GM23338 (cell line): ENCODE results near the gene COPB1. TPM values are rescaled to one million over a fixed set of nuclear protein-coding genes. Genes with fewer than 3 reads are reported as not detected.

ENCODE experiments used
- ATAC-seq: fragments of 200-7000 bp; cut with Tn5 transposase; 3 replicates; pipeline ENCODE4 v1.9.1; 2020
- DNase-seq: peaks from one replicate; pipeline ENCODE4 v3.0.0-alpha.2; 2015; ENCODE audit warnings: low spot score
- H2AFZ ChIP-seq: fragments of 200-600 bp; sonication (generic); 2 replicates; pipeline ENCODE4 v1.8.0; 2016; ENCODE audit warnings: antibody characterized with exemption, mild to moderate bottlenecking, moderate library complexity
- H3F3A ChIP-seq: fragments of 200-600 bp; sonication (generic); replicated peaks from 2 replicates; pipeline ENCODE4 v1.8.0; 2017; ENCODE audit warnings: antibody characterized with exemption, mixed run types, low read depth
- H3K27ac ChIP-seq: fragments of 200-600 bp; sonication (generic); 2 replicates; pipeline ENCODE4 v1.6.1; 2016; ENCODE audit warnings: low read depth
- H3K27me3 ChIP-seq: fragments of 200-600 bp; sonication (generic); 2 replicates; pipeline ENCODE4 v1.8.0; 2016; ENCODE audit warnings: mild to moderate bottlenecking, mixed run types, moderate library complexity; ENCODE audit not compliant: insufficient read depth
- H3K36me3 ChIP-seq: fragments of 200-600 bp; sonication (generic); 2 replicates; pipeline ENCODE4 v1.8.0; 2016; ENCODE audit warnings: mild to moderate bottlenecking; ENCODE audit not compliant: insufficient read depth
- H3K4me1 ChIP-seq: fragments of 200-600 bp; sonication (generic); 2 replicates; pipeline ENCODE4 v1.8.0; 2016; ENCODE audit warnings: mild to moderate bottlenecking, moderate library complexity; ENCODE audit not compliant: insufficient read depth
- H3K4me2 ChIP-seq: fragments of 200-600 bp; sonication (generic); 2 replicates; pipeline ENCODE4 v1.7.1; 2017; ENCODE audit warnings: mixed run types
- H3K4me3 ChIP-seq: fragments of 200-600 bp; sonication (generic); 2 replicates; pipeline ENCODE4 v1.6.1; 2016; ENCODE audit warnings: mixed run types
- H3K79me2 ChIP-seq: fragments of 200-600 bp; sonication (generic); replicated peaks from 2 replicates; pipeline ENCODE4 v1.8.0; 2017; ENCODE audit warnings: mild to moderate bottlenecking; ENCODE audit not compliant: insufficient read depth
- H3K9me2 ChIP-seq: fragments of 200-600 bp; sonication (generic); 2 replicates; pipeline ENCODE4 v1.8.0; 2017; ENCODE audit not compliant: insufficient read depth
- H4K20me1 ChIP-seq: fragments of 200-600 bp; sonication (generic); replicated peaks from 2 replicates; pipeline ENCODE4 v1.8.0; 2017; ENCODE audit warnings: mild to moderate bottlenecking; ENCODE audit not compliant: insufficient read depth
- H3K27ac Mint-ChIP-seq: 2 replicates; pipeline ENCODE4 v1.8.0; 2020; ENCODE audit warnings: inconsistent platforms, mild to moderate bottlenecking, moderate library complexity, mixed read lengths
- H3K27me3 Mint-ChIP-seq: 3 replicates; pipeline ENCODE4 v1.8.0; 2022; ENCODE audit warnings: low read depth, mild to moderate bottlenecking, moderate library complexity, mixed read lengths, inconsistent platforms; ENCODE audit not compliant: insufficient read depth, poor library complexity
- H3K36me3 Mint-ChIP-seq: 3 replicates; pipeline ENCODE4 v1.8.0; 2021; ENCODE audit warnings: low read depth, mild to moderate bottlenecking, inconsistent platforms, moderate library complexity, mixed read lengths
- H3K4me1 Mint-ChIP-seq: 3 replicates; pipeline ENCODE4 v1.8.0; 2020; ENCODE audit warnings: mild to moderate bottlenecking, inconsistent platforms, mixed read lengths
- H3K4me3 Mint-ChIP-seq: 3 replicates; pipeline ENCODE4 v1.8.0; 2021; ENCODE audit warnings: moderate library complexity, mild to moderate bottlenecking, inconsistent platforms, mixed read lengths
- H3K9me3 Mint-ChIP-seq: 3 replicates; pipeline ENCODE4 v1.8.0; 2020; ENCODE audit warnings: moderate library complexity, mild to moderate bottlenecking, inconsistent platforms, mixed read lengths
- CREB1 ChIP-seq: fragments of 250-450 bp; sonication (Bioruptor Pico); IDR thresholded peaks from 2 replicates; pipeline ENCODE4 v1.5.0; 2020; ENCODE audit warnings: low read depth, mild to moderate bottlenecking, moderate library complexity
- EZH2 ChIP-seq: fragments of 200-600 bp; sonication (generic); IDR thresholded peaks from one replicate; pipeline ENCODE4 v1.8.0; 2017; ENCODE audit warnings: antibody characterized with exemption, mild to moderate bottlenecking, low read depth; ENCODE audit not compliant: unreplicated experiment
- EZH2phosphoT487 ChIP-seq: fragments of 200-600 bp; sonication (generic); IDR thresholded peaks from one replicate; pipeline ENCODE4 v1.8.1; 2018; ENCODE audit warnings: antibody characterized with exemption; ENCODE audit not compliant: unreplicated experiment
- JUNB ChIP-seq: IDR thresholded peaks from one replicate; pipeline ENCODE4 v1.6.1; 2016; ENCODE audit warnings: antibody characterized with exemption; ENCODE audit not compliant: unreplicated experiment
- NANOG ChIP-seq: IDR thresholded peaks from 2 replicates; pipeline ENCODE4 v1.6.1; 2016; ENCODE audit warnings: antibody characterized with exemption, borderline replicate concordance
- POLR2AphosphoS5 ChIP-seq: IDR thresholded peaks from 2 replicates; pipeline ENCODE4 v1.6.1; 2016; ENCODE audit warnings: antibody characterized with exemption, low read depth
- STAT1 ChIP-seq: IDR thresholded peaks from one replicate; pipeline ENCODE4 v1.6.1; 2016; ENCODE audit warnings: antibody characterized with exemption; ENCODE audit not compliant: unreplicated experiment
- ZNF114 ChIP-seq: fragments of 250-450 bp; sonication (Bioruptor Pico); IDR thresholded peaks from 2 replicates; pipeline ENCODE4 v1.5.0; 2020; ENCODE audit warnings: mild to moderate bottlenecking, moderate library complexity
- ZNF331 ChIP-seq: fragments of 250-450 bp; sonication (Bioruptor Pico); IDR thresholded peaks from 2 replicates; pipeline ENCODE4 v1.5.0; 2020; ENCODE audit warnings: low read depth, mild to moderate bottlenecking, moderate library complexity
- polyA plus RNA-seq: library from polyadenylated mRNA; unstranded; fragments of >200 nt; fragmentation: Nextera tagmentation; extraction: Ambion mirVana; gene quantifications from 2 replicates; pipeline ENCODE4 v1.2.1, GENCODE V29; 2016
- total RNA-seq: library from RNA; depleted of rRNA; stranded (reverse); fragments of >200 nt; shearing (Covaris generic); gene quantifications from 2 replicates; pipeline ENCODE4 v1.2.3, GENCODE V29; 2014
- TF ChIP-seq, protein P1 (sequence below), 2 experiments: fragments of 200-600 bp in 1 of 2; sonication (generic) in 1 of 2; conservative IDR thresholded peaks; 2 replicates each; pipeline versions ENCODE4 v1.5.1 to v1.6.1; 2016 to 2017; ENCODE audit warnings: antibody characterized with exemption in 2 of 2, low read depth in 2 of 2, mild to moderate bottlenecking in 2 of 2, moderate library complexity in 1 of 2
- TF ChIP-seq, protein P2 (sequence below): fragments of 250-450 bp; sonication (Bioruptor Pico); IDR thresholded peaks from 2 replicates; pipeline ENCODE4 v1.5.0; 2020; ENCODE audit warnings: mild to moderate bottlenecking, moderate library complexity
- TF ChIP-seq, protein P3 (sequence below): IDR thresholded peaks from 2 replicates; pipeline ENCODE4 v1.6.1; 2016; ENCODE audit warnings: antibody characterized with exemption
- TF ChIP-seq, protein P4 (sequence below): IDR thresholded peaks from one replicate; pipeline ENCODE4 v1.6.1; 2018; ENCODE audit warnings: antibody characterized with exemption; ENCODE audit not compliant: unreplicated experiment

COPB1 gene
- total and polyA plus RNA-seq, 2 experiments from 2014 or later: 42.3 to 104 TPM

DNA sequence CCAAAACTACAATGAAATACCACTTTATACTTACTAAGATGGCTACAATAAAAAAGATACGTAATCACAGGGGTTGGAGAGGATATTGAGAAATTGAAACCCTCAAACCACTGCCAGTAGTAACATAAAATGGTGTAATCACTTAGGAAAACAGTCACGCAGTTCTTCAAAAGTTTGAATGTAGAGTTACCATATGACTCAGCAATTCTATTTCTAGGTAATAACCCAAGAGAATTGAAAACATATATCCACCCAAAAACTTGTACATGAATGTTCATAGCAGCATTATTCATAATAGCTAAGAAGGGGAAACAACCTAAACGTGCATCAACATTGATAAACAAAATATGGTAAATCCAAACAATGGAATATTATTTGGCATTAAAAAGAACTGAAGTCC lies 45.0 kb upstream of the COPB1 start:
- Histone ChIP-seq H3K4me1 (peaks cover 32% of the 10 kb centered on the region), H3K79me2 (no peaks in the 10 kb centered on the region), H3F3A (no peaks in the 10 kb centered on the region), H3K27ac (no peak overlapping the region), H3K4me3 (no peak overlapping the region), H4K20me1 (no peaks in the 10 kb centered on the region), H3K27me3 (no peaks in the 10 kb centered on the region), H2AFZ (no peak overlapping the region), H3K4me2 (no peak overlapping the region), H3K36me3 (no peaks in the 10 kb centered on the region), H3K9me2 (no peaks in the 10 kb centered on the region)
- H3K27ac Mint-ChIP-seq: no peak overlapping the region; the same call in 1 of the 2 replicates
- no peak overlapping the region for H3K4me3 Mint-ChIP-seq
- no peak for TF ChIP-seq EZH2
- TF ChIP-seq, protein P1, sequence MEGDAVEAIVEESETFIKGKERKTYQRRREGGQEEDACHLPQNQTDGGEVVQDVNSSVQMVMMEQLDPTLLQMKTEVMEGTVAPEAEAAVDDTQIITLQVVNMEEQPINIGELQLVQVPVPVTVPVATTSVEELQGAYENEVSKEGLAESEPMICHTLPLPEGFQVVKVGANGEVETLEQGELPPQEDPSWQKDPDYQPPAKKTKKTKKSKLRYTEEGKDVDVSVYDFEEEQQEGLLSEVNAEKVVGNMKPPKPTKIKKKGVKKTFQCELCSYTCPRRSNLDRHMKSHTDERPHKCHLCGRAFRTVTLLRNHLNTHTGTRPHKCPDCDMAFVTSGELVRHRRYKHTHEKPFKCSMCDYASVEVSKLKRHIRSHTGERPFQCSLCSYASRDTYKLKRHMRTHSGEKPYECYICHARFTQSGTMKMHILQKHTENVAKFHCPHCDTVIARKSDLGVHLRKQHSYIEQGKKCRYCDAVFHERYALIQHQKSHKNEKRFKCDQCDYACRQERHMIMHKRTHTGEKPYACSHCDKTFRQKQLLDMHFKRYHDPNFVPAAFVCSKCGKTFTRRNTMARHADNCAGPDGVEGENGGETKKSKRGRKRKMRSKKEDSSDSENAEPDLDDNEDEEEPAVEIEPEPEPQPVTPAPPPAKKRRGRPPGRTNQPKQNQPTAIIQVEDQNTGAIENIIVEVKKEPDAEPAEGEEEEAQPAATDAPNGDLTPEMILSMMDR (conservative IDR thresholded peaks at IDR 0.05; ENCODE audit: low read depth in 2 of 2): no peak
- no peak for TF ChIP-seq EZH2phosphoT487
- TF ChIP-seq ZNF331: no peak
- TF ChIP-seq STAT1: no peak
- TF ChIP-seq, protein P2, sequence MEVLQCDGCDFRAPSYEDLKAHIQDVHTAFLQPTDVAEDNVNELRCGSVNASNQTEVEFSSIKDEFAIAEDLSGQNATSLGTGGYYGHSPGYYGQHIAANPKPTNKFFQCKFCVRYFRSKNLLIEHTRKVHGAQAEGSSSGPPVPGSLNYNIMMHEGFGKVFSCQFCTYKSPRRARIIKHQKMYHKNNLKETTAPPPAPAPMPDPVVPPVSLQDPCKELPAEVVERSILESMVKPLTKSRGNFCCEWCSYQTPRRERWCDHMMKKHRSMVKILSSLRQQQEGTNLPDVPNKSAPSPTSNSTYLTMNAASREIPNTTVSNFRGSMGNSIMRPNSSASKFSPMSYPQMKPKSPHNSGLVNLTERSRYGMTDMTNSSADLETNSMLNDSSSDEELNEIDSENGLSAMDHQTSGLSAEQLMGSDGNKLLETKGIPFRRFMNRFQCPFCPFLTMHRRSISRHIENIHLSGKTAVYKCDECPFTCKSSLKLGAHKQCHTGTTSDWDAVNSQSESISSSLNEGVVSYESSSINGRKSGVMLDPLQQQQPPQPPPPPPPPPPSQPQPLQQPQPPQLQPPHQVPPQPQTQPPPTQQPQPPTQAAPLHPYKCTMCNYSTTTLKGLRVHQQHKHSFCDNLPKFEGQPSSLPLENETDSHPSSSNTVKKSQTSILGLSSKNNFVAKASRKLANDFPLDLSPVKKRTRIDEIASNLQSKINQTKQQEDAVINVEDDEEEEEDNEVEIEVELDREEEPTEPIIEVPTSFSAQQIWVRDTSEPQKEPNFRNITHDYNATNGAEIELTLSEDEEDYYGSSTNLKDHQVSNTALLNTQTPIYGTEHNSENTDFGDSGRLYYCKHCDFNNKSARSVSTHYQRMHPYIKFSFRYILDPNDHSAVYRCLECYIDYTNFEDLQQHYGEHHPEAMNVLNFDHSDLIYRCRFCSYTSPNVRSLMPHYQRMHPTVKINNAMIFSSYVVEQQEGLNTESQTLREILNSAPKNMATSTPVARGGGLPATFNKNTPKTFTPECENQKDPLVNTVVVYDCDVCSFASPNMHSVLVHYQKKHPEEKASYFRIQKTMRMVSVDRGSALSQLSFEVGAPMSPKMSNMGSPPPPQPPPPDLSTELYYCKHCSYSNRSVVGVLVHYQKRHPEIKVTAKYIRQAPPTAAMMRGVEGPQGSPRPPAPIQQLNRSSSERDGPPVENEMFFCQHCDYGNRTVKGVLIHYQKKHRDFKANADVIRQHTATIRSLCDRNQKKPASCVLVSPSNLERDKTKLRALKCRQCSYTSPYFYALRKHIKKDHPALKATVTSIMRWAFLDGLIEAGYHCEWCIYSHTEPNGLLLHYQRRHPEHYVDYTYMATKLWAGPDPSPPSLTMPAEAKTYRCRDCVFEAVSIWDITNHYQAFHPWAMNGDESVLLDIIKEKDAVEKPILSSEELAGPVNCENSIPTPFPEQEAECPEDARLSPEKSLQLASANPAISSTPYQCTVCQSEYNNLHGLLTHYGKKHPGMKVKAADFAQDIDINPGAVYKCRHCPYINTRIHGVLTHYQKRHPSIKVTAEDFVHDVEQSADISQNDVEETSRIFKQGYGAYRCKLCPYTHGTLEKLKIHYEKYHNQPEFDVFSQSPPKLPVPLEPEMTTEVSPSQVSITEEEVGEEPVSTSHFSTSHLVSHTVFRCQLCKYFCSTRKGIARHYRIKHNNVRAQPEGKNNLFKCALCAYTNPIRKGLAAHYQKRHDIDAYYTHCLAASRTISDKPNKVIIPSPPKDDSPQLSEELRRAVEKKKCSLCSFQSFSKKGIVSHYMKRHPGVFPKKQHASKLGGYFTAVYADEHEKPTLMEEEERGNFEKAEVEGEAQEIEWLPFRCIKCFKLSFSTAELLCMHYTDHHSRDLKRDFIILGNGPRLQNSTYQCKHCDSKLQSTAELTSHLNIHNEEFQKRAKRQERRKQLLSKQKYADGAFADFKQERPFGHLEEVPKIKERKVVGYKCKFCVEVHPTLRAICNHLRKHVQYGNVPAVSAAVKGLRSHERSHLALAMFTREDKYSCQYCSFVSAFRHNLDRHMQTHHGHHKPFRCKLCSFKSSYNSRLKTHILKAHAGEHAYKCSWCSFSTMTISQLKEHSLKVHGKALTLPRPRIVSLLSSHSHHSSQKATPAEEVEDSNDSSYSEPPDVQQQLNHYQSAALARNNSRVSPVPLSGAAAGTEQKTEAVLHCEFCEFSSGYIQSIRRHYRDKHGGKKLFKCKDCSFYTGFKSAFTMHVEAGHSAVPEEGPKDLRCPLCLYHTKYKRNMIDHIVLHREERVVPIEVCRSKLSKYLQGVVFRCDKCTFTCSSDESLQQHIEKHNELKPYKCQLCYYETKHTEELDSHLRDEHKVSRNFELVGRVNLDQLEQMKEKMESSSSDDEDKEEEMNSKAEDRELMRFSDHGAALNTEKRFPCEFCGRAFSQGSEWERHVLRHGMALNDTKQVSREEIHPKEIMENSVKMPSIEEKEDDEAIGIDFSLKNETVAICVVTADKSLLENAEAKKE (CRISPR knock-in tag): no peak
- no peak for TF ChIP-seq POLR2AphosphoS5
- TF ChIP-seq, protein P3, sequence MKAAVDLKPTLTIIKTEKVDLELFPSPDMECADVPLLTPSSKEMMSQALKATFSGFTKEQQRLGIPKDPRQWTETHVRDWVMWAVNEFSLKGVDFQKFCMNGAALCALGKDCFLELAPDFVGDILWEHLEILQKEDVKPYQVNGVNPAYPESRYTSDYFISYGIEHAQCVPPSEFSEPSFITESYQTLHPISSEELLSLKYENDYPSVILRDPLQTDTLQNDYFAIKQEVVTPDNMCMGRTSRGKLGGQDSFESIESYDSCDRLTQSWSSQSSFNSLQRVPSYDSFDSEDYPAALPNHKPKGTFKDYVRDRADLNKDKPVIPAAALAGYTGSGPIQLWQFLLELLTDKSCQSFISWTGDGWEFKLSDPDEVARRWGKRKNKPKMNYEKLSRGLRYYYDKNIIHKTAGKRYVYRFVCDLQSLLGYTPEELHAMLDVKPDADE: no peak
- TF ChIP-seq NANOG: no peak
- no peak for TF ChIP-seq CREB1
- TF ChIP-seq JUNB: no peak
- no peak for TF ChIP-seq ZNF114 (CRISPR knock-in tag)
- TF ChIP-seq, protein P4, sequence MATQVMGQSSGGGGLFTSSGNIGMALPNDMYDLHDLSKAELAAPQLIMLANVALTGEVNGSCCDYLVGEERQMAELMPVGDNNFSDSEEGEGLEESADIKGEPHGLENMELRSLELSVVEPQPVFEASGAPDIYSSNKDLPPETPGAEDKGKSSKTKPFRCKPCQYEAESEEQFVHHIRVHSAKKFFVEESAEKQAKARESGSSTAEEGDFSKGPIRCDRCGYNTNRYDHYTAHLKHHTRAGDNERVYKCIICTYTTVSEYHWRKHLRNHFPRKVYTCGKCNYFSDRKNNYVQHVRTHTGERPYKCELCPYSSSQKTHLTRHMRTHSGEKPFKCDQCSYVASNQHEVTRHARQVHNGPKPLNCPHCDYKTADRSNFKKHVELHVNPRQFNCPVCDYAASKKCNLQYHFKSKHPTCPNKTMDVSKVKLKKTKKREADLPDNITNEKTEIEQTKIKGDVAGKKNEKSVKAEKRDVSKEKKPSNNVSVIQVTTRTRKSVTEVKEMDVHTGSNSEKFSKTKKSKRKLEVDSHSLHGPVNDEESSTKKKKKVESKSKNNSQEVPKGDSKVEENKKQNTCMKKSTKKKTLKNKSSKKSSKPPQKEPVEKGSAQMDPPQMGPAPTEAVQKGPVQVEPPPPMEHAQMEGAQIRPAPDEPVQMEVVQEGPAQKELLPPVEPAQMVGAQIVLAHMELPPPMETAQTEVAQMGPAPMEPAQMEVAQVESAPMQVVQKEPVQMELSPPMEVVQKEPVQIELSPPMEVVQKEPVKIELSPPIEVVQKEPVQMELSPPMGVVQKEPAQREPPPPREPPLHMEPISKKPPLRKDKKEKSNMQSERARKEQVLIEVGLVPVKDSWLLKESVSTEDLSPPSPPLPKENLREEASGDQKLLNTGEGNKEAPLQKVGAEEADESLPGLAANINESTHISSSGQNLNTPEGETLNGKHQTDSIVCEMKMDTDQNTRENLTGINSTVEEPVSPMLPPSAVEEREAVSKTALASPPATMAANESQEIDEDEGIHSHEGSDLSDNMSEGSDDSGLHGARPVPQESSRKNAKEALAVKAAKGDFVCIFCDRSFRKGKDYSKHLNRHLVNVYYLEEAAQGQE: no peak
- ATAC-seq (no peak), DNase-seq (no peak)
- peaks cover 25% of the 10 kb centered on the region; the same call in 2 of the 3 replicates for H3K4me1 Mint-ChIP-seq
- H3K9me3 Mint-ChIP-seq: no peaks in the 10 kb centered on the region
- no peaks in the 10 kb centered on the region for H3K36me3 Mint-ChIP-seq
- H3K27me3 Mint-ChIP-seq: no peaks in the 10 kb centered on the region
